Measurements from ENCODE around the gene NPHS1. TPM values are rescaled to one million over a fixed set of nuclear protein-coding genes. Genes with fewer than 3 reads are reported as not detected.
"Not testable (repeated sequence)": the region's sequence is repeated elsewhere in the genome, so short reads cannot be mapped to it uniquely, and the experiment has no call there.

Gene NPHS1
- total and polyA plus RNA-seq, 2 experiments from 2014 or later = 0.37 to 1.1 TPM

GRCh38 chr19:35897706-35898451, 45.6 kb upstream of the NPHS1 start:
- no peak for TF ChIP-seq CTCF (IDR thresholded peaks at IDR 0.05; ENCODE audit: low read depth, low read length)
- Histone ChIP-seq H3K36me3 (peaks cover 6% of the 10 kb centered on the region), H3K27me3 (no peaks in the 10 kb centered on the region), H3K4me3 (no peak overlapping the region), H3K27ac (no peak overlapping the region), H3K4me1 (ENCODE audit: low read depth) (no peaks in the 10 kb centered on the region), H3K9me3 (ENCODE audit: low read depth) (no peaks in the 10 kb centered on the region)
- DNase-seq (ENCODE audit: low read depth in 1 of 2, low spot score in 1 of 2) = no peak

GRCh38 chr19:35896643-35897040, 44.3 kb upstream of the NPHS1 start:
- H3K27ac ChIP-seq = no peak overlapping the region
- no peak overlapping the region for H3K4me3 ChIP-seq
- no peaks in the 10 kb centered on the region for H3K9me3 ChIP-seq (ENCODE audit: low read depth)
- no peaks in the 10 kb centered on the region for H3K4me1 ChIP-seq (ENCODE audit: low read depth)
- H3K36me3 ChIP-seq = peaks cover 6% of the 10 kb centered on the region
- DNase-seq (ENCODE audit: low read depth in 1 of 2, low spot score in 1 of 2) = no peak
- H3K27me3 ChIP-seq = no peaks in the 10 kb centered on the region
- no peak for TF ChIP-seq CTCF (IDR thresholded peaks at IDR 0.05; ENCODE audit: low read depth, low read length)

GRCh38 chr19:35895911-35896642, 43.8 kb upstream of the NPHS1 start:
- Histone ChIP-seq H3K4me1 (ENCODE audit: low read depth) (no peaks in the 10 kb centered on the region), H3K27ac (no peak overlapping the region), H3K27me3 (no peaks in the 10 kb centered on the region), H3K36me3 (peaks cover 6% of the 10 kb centered on the region), H3K9me3 (ENCODE audit: low read depth) (no peaks in the 10 kb centered on the region), H3K4me3 (no peak overlapping the region)
- DNase-seq (ENCODE audit: low read depth in 1 of 2, low spot score in 1 of 2) = no peak
- TF ChIP-seq CTCF (IDR thresholded peaks at IDR 0.05; ENCODE audit: low read depth, low read length) = no peak

- Histone ChIP-seq H3K9me3 (ENCODE audit: low read depth) (no peaks in the 10 kb centered on the region), H3K27me3 (no peaks in the 10 kb centered on the region), H3K36me3 (peaks cover 12% of the 10 kb centered on the region), H3K4me3 (no peak overlapping the region), H3K27ac (no peak overlapping the region), H3K4me1 (ENCODE audit: low read depth) (no peaks in the 10 kb centered on the region)
- no peak for TF ChIP-seq CTCF (IDR thresholded peaks at IDR 0.05; ENCODE audit: low read depth, low read length)
- DNase-seq (ENCODE audit: low read depth in 1 of 2, low spot score in 1 of 2) = no peak
These were observed 42.0 kb upstream of the NPHS1 start for GRCh38 chr19:35894342-35894741.

- DNase-seq (ENCODE audit: low read depth in 1 of 2, low spot score in 1 of 2); H3K27ac ChIP-seq; H3K27me3 ChIP-seq; H3K4me1 ChIP-seq (ENCODE audit: low read depth); H3K9me3 ChIP-seq (ENCODE audit: low read depth); H3K4me3 ChIP-seq: not testable (repeated sequence)
- H3K36me3 ChIP-seq = peaks cover 18% of the 10 kb centered on the region
These were observed 39.5 kb upstream of the NPHS1 start for GRCh38 chr19:35891819-35892218.

- no peak for DNase-seq (ENCODE audit: low read depth in 1 of 2, low spot score in 1 of 2)
- Histone ChIP-seq H3K27me3 (no peaks in the 10 kb centered on the region), H3K9me3 (ENCODE audit: low read depth) (no peaks in the 10 kb centered on the region), H3K4me1 (ENCODE audit: low read depth) (no peaks in the 10 kb centered on the region), H3K4me3 (no peak overlapping the region), H3K27ac (no peak overlapping the region), H3K36me3 (peaks cover 14% of the 10 kb centered on the region)
- TF ChIP-seq CTCF (IDR thresholded peaks at IDR 0.05; ENCODE audit: low read depth, low read length) = no peak
These were observed 37.9 kb upstream of the NPHS1 start for GRCh38 chr19:35890113-35890650.

Measured in cardiac muscle cell (in vitro differentiated cells and primary cell).